ENCODE data around the gene KLF9. TPM values are rescaled to one million over a fixed set of nuclear protein-coding genes. Genes with fewer than 3 reads are reported as not detected.
A peak's percentile ranks its signal among the peaks of the same experiment; 100 is the strongest.

The KLF9 gene
- total and polyA plus RNA-seq, 7 donors = 20.4 to 184 (median 120) TPM

GRCh38 chr9:70455993-70456704 is 41.7 kb upstream of the KLF9 start:
- H3K27ac ChIP-seq = peak overlapping the region in 3 of 4 donors; percentile 62 to 65 (median 62)
- intact Hi-C loops (cut with DNase I) = no loop called here
- WGBS, 2 donors = 29 to 66% methylated on average over 7 of the region's 7 CpGs
- H3K4me1 ChIP-seq = peaks cover 0 to 21% (median 13%) of the 10 kb centered on the region in 4 donors
- TF ChIP-seq EP300 (IDR thresholded peaks at IDR 0.05) (no peak), CTCF (IDR thresholded peaks at IDR 0.05) (no peak), POLR2AphosphoS5 (IDR thresholded peaks at IDR 0.05) (no peak), POLR2A (IDR thresholded peaks at IDR 0.05) (no peak)
- DNase-seq = no peak
- no peaks in the 10 kb centered on the region for H3K27me3 ChIP-seq
- H3K36me3 ChIP-seq = no peaks in the 10 kb centered on the region
- H3K9me3 ChIP-seq = no peaks in the 10 kb centered on the region
- no peak overlapping the region for H3K4me3 ChIP-seq

- Histone ChIP-seq H3K9me3 (no peaks in the 10 kb centered on the region), H3K4me3 (no peak overlapping the region), H3K27me3 (no peaks in the 10 kb centered on the region), H3K36me3 (no peaks in the 10 kb centered on the region), H3K4me1 (peaks cover 0 to 21% (median 13%) of the 10 kb centered on the region in 4 donors), H3K27ac (no peak overlapping the region)
- WGBS, 2 donors = 91 to 98% methylated on average over 3 of the region's 3 CpGs
- no peak for DNase-seq
- TF ChIP-seq POLR2AphosphoS5 (IDR thresholded peaks at IDR 0.05) = no peak
- TF ChIP-seq CTCF (IDR thresholded peaks at IDR 0.05) = no peak
- no peak for TF ChIP-seq EP300 (IDR thresholded peaks at IDR 0.05)
- TF ChIP-seq POLR2A (IDR thresholded peaks at IDR 0.05) = no peak
- intact Hi-C loops (cut with DNase I) = no loop called here
These were observed 37.9 kb upstream of the KLF9 start for GRCh38 chr9:70452365-70452764.

GRCh38 chr9:70451765-70452164 is 37.3 kb upstream of the KLF9 start:
- TF ChIP-seq POLR2A (IDR thresholded peaks at IDR 0.05) (no peak), CTCF (IDR thresholded peaks at IDR 0.05) (no peak), EP300 (IDR thresholded peaks at IDR 0.05) (no peak)
- no peaks in the 10 kb centered on the region for H3K27me3 ChIP-seq
- DNase-seq = no peak
- intact Hi-C loops (cut with DNase I) = no loop called here
- peaks cover 0 to 21% (median 13%) of the 10 kb centered on the region in 4 donors for H3K4me1 ChIP-seq
- no peaks in the 10 kb centered on the region for H3K36me3 ChIP-seq
- H3K9me3 ChIP-seq = no peaks in the 10 kb centered on the region
- H3K27ac ChIP-seq = no peak overlapping the region
- 89 to 92% methylated on average over 5 of the region's 5 CpGs for WGBS, 2 donors
- no peak overlapping the region for H3K4me3 ChIP-seq

GRCh38 chr9:70450738-70451137 is 36.3 kb upstream of the KLF9 start:
- no peaks in the 10 kb centered on the region for H3K27me3 ChIP-seq
- WGBS, 2 donors = 91 to 92% methylated on average over 5 of the region's 5 CpGs
- DNase-seq = no peak
- H3K27ac ChIP-seq = no peak overlapping the region
- H3K4me1 ChIP-seq = peaks cover 0 to 13% (median 4%) of the 10 kb centered on the region in 4 donors
- no peaks in the 10 kb centered on the region for H3K9me3 ChIP-seq
- H3K4me3 ChIP-seq = no peak overlapping the region
- H3K36me3 ChIP-seq = no peaks in the 10 kb centered on the region
- no peak for TF ChIP-seq POLR2AphosphoS5 (IDR thresholded peaks at IDR 0.05)
- TF ChIP-seq POLR2A (IDR thresholded peaks at IDR 0.05) = no peak
- TF ChIP-seq EP300 (IDR thresholded peaks at IDR 0.05) = no peak
- no peak for TF ChIP-seq CTCF (IDR thresholded peaks at IDR 0.05)
- intact Hi-C loops (cut with DNase I) = no loop called here

- no peak overlapping the region for H3K27ac ChIP-seq
- WGBS, 2 donors = 79 to 88% methylated on average over 2 of the region's 2 CpGs
- no peak for DNase-seq
- H3K36me3 ChIP-seq = no peaks in the 10 kb centered on the region
- H3K4me1 ChIP-seq = peaks cover 0 to 6% (median 0%) of the 10 kb centered on the region in 4 donors
- no peak overlapping the region for H3K4me3 ChIP-seq
- no peaks in the 10 kb centered on the region for H3K9me3 ChIP-seq
- intact Hi-C loops (cut with DNase I) = no loop called here
- TF ChIP-seq CTCF (IDR thresholded peaks at IDR 0.05) (no peak), POLR2A (IDR thresholded peaks at IDR 0.05) (no peak), EP300 (IDR thresholded peaks at IDR 0.05) (no peak), POLR2AphosphoS5 (IDR thresholded peaks at IDR 0.05) (no peak)
- no peaks in the 10 kb centered on the region for H3K27me3 ChIP-seq
These were observed 35.0 kb upstream of the KLF9 start for GRCh38 chr9:70449461-70449860.
